Measurements from ENCODE around the gene RFPL4AL1. TPM values are rescaled to one million over a fixed set of nuclear protein-coding genes. Genes with fewer than 3 reads are reported as not detected.

Gene RFPL4AL1
- total and polyA plus RNA-seq, 9 of the 15 experiments (the other 6 are each of a cell fraction or from before 2014, with no cell fraction given) = 0.18 to 0.21 TPM; not detected in 7

- no peak overlapping the region for H3K27ac ChIP-seq (ENCODE audit: extremely low read depth, low read depth, low read length)
- in situ Hi-C loops (cut with MboI) (loop anchor here (5.0 to 10.0 kb wide), 2 partner anchors 175 to 298 kb away; no protein-coding TSS in a partner anchor), intact Hi-C loops (cut with micrococcal nuclease) (no loop called here)
- TF ChIP-seq TEAD4 (IDR thresholded peaks at IDR 0.05; ENCODE audit: low read length) (no peak), TEAD4 (CRISPR knock-in tag; IDR thresholded peaks at IDR 0.05; ENCODE audit: borderline replicate concordance) (no peak), NKRF (IDR thresholded peaks at IDR 0.05; ENCODE audit: borderline replicate concordance) (no peak), RBM15 (IDR thresholded peaks at IDR 0.05; ENCODE audit: insufficient read depth, low read length) (no peak), CREB3 (tag; conservative IDR thresholded peaks at IDR 0.05; ENCODE audit: low read depth) (no peak), ZBTB17 (CRISPR knock-in tag; IDR thresholded peaks at IDR 0.05) (no peak), ZNF354B (CRISPR knock-in tag; IDR thresholded peaks at IDR 0.05) (no peak), TFAP4 (CRISPR knock-in tag; IDR thresholded peaks at IDR 0.05; ENCODE audit: borderline replicate concordance) (no peak), ZNF41 (CRISPR knock-in tag; conservative IDR thresholded peaks at IDR 0.05) (no peak), ZNF280A (IDR thresholded peaks at IDR 0.05; ENCODE audit: low read depth, partially characterized antibody) (no peak), MITF (IDR thresholded peaks at IDR 0.05) (no peak), KLF16 (IDR thresholded peaks at IDR 0.05) (no peak), ZNF764 (CRISPR knock-in tag; IDR thresholded peaks at IDR 0.05; ENCODE audit: low read depth) (no peak), GABPA (tag; conservative IDR thresholded peaks at IDR 0.05; ENCODE audit: low read depth) (no peak)
- peaks cover 0 to 2% of the 10 kb centered on the region in 2 experiments; a peak in 1 of 5 replicates for H3K4me1 ChIP-seq (replicated peaks in 1 of 2; ENCODE audit: control insufficient read depth in 2 of 2, insufficient read depth in 2 of 2, low read length in 2 of 2)
- H3K4me3 ChIP-seq = no peak overlapping the region
- H3K79me2 ChIP-seq (ENCODE audit: control insufficient read depth, insufficient read depth, low read length) = no peaks in the 10 kb centered on the region
- H3K27me3 ChIP-seq (ENCODE audit: control insufficient read depth in 2 of 2, insufficient read depth in 2 of 2, low read length in 2 of 2) = no peaks in the 10 kb centered on the region; a peak in 1 of 5 replicates
- ChIA-PET CTCF (ENCODE audit: low intra/inter-chr PET ratio) (no interaction called here), POLR2A (no interaction called here)
- no peak overlapping the region for H2AFZ ChIP-seq (ENCODE audit: low read depth, low read length)
- FAIRE-seq (no peak), DNase-seq (ENCODE audit: extremely low read depth in 1 of 4, low spot score in 3 of 4) (no peak), ATAC-seq (no peak)
- peaks cover 7% of the 10 kb centered on the region for H3K9me3 ChIP-seq (replicated peaks; ENCODE audit: control insufficient read depth, insufficient read depth, low read depth, low read length)
- no peaks in the 10 kb centered on the region for H3K9me1 ChIP-seq (ENCODE audit: control insufficient read depth, insufficient read depth, low read length)
- H3K4me2 ChIP-seq (ENCODE audit: insufficient read depth, low read length) = no peak overlapping the region
- H3K36me3 ChIP-seq (ENCODE audit: control insufficient read depth, insufficient read depth, low read length) = no peaks in the 10 kb centered on the region
- H3K9ac ChIP-seq (ENCODE audit: insufficient read depth in 1 of 2, low read depth in 2 of 2, low read length in 2 of 2) = no peak overlapping the region
- WGBS (ENCODE audit: insufficient coverage, low coverage, missing lambda C conversion rate) = 1% methylated on average over 6 of the region's 7 CpGs
- H4K20me1 ChIP-seq (replicated peaks; ENCODE audit: control insufficient read depth, insufficient read depth, low read length) = no peaks in the 10 kb centered on the region
- no TSS peak for BruUV-seq (replicated peaks)
Observed at GRCh38 chr19:55812449-55812848, 43.5 kb downstream of the RFPL4AL1 start.
